WERI-Rb-1 (cell line): ENCODE results near the gene TXN2.

Experiments used
- DNase-seq: peaks from one replicate; pipeline ENCODE4 v3.0.0-alpha.2; 2020
- H3K27ac ChIP-seq: fragments of 250-450 bp; sonication (Bioruptor Pico); 2 replicates; pipeline ENCODE4 v1.5.1; 2020; ENCODE audit warnings: mild to moderate bottlenecking, moderate library complexity
- H3K27me3 ChIP-seq: fragments of 250-450 bp; sonication (Bioruptor Pico); 2 replicates; pipeline ENCODE4 v1.5.1; 2021; ENCODE audit warnings: mild to moderate bottlenecking, low read depth, moderate library complexity; ENCODE audit not compliant: insufficient read depth, severe bottlenecking
- H3K36me3 ChIP-seq: fragments of 250-450 bp; sonication (Bioruptor Pico); 2 replicates; pipeline ENCODE4 v1.5.1; 2020; ENCODE audit warnings: mild to moderate bottlenecking, moderate library complexity
- H3K4me3 ChIP-seq: 2 replicates; pipeline ENCODE4 v1.5.1; 2011; ENCODE audit warnings: low read depth, mild to moderate bottlenecking, control low read depth, low read length
- H3K9me3 ChIP-seq: fragments of 250-450 bp; sonication (Bioruptor Pico); 2 replicates; pipeline ENCODE4 v1.5.1; 2021; ENCODE audit warnings: mild to moderate bottlenecking, moderate library complexity; ENCODE audit not compliant: severe bottlenecking
- TF ChIP-seq, protein P1 (sequence below): IDR thresholded peaks from 2 replicates; pipeline ENCODE4 v1.5.1; 2011; ENCODE audit warnings: low read depth, mild to moderate bottlenecking, control low read depth, inconsistent platforms, low read length

The TXN2 gene

DNA sequence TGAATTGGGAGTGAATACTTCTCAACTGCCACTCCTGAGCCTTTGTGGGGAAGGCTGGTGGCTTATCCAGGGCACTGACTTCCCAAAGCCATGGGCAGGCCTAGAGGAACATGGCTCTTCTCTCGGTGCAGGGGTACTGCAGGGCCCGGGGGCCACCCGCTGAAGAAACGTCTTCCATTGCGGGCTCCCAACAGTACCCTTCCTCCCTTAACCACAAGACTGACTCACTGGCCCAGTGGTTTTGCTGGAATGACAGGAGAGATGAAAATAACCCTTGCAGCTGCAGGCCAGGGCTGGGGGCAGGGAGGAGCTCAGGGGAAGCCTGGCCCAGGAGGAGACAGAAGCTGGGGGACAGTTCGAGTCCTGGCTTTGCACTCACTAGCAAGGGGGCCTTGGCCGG, 13.5 kb downstream of the TXN2 start:
- no peaks in the 10 kb centered on the region for H3K27me3 ChIP-seq
- DNase-seq = no peak
- peaks cover 3% of the 10 kb centered on the region for H3K36me3 ChIP-seq
- no peak overlapping the region for H3K27ac ChIP-seq
- no peak overlapping the region for H3K4me3 ChIP-seq
- TF ChIP-seq, protein P1, sequence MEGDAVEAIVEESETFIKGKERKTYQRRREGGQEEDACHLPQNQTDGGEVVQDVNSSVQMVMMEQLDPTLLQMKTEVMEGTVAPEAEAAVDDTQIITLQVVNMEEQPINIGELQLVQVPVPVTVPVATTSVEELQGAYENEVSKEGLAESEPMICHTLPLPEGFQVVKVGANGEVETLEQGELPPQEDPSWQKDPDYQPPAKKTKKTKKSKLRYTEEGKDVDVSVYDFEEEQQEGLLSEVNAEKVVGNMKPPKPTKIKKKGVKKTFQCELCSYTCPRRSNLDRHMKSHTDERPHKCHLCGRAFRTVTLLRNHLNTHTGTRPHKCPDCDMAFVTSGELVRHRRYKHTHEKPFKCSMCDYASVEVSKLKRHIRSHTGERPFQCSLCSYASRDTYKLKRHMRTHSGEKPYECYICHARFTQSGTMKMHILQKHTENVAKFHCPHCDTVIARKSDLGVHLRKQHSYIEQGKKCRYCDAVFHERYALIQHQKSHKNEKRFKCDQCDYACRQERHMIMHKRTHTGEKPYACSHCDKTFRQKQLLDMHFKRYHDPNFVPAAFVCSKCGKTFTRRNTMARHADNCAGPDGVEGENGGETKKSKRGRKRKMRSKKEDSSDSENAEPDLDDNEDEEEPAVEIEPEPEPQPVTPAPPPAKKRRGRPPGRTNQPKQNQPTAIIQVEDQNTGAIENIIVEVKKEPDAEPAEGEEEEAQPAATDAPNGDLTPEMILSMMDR = no peak
- H3K9me3 ChIP-seq = no peaks in the 10 kb centered on the region

DNA sequence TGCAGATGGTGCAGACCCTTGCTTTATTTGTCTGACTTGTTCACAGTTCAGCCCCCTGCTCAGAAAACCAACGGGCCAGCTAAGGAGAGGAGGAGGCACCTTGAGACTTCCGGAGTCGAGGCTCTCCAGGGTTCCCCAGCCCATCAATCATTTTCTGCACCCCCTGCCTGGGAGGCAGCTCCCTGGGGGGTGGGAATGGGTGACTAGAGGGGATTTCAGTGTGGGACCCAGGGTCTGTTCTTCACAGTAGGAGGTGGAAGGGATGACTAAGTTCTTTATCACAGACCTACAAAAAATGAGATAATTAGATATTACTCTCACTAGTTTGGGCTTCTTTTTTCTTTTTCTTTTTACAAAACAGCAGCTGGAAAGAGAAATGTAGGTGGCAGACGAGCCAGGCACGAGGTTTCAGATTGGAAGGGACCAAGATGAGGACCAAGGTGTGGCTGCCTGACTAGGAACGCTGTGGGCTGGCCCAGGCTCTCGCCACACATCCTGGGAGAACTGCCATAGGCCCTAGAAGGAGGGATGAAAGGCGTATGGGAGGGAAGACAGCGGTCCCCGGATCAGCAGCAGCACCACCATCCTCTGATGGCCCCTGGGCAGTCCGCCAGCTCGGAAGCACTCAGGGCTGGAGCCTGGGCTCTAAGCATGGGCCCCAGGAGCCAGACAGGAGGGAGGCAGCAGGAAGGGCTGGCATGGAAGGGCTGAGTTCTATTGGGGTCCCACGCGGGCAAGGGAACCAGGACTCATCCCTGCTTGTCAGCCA, 14.2 kb downstream of the TXN2 start:
- no peak for DNase-seq
- H3K4me3 ChIP-seq = no peak overlapping the region
- no peak overlapping the region for H3K27ac ChIP-seq
- TF ChIP-seq, protein P1 = no peak
- H3K27me3 ChIP-seq = no peaks in the 10 kb centered on the region
- H3K36me3 ChIP-seq = peaks cover 3% of the 10 kb centered on the region
- no peaks in the 10 kb centered on the region for H3K9me3 ChIP-seq

DNA sequence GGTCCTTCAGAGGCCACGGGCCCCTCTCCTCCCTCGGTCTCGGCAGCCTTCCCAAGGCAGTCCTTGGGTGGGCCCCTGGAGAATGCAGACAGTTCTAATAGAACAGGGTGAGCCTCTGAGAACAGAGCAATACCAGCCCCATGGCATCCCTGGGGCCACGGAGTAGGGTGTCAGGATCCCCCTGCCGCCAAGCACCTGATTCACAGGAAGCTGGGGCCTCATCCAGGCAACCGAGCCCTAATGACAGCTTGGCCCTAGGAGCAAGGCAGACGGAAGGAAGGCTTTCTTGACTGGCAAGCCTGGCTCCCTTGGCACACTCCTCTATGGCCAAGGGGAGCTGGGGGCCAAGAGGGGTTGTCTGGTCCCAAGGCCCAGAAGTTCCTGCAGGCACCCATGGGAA, 15.2 kb downstream of the TXN2 start:
- H3K36me3 ChIP-seq = peaks cover 3% of the 10 kb centered on the region
- no peak for DNase-seq
- no peak overlapping the region for H3K27ac ChIP-seq
- no peaks in the 10 kb centered on the region for H3K27me3 ChIP-seq
- H3K9me3 ChIP-seq = no peaks in the 10 kb centered on the region
- no peak overlapping the region for H3K4me3 ChIP-seq
- TF ChIP-seq, protein P1 = no peak

DNA sequence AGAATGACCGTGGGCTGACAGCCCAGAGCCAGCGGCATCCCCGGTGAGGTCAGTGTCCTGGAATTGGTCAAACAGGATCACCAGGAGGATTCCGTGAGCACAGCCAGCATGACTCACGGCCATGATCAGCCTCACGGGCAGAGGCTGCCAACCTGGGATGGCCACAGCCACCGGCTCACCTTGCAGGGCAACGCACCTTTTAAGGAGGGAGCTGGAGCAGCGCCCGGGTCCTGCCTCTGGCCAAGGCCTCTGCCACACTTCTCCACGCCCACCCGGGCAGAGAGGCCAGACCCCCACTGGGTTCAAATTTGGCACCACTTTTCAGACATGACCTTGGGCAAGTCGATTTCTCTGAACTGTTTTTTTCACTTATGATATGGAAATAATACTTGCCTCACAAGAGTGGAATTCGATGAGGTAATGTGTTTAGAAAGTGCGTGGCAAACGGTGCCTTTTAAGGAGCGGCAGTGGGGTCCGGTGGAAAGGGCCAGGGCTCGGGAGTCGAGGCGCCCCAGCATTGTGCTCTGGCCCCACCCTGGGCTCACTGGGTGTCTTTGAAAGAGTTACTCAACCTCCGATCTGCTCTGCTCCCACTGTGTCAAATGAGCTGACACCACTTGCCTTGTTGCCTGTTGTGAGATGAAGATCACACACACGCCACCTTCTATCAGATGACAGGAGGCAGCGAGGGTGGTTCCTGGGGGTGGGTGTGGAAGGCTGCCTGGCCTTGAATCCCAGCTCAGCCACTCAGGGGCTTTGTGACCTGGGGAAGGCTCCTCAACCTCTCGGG, 16.0 kb downstream of the TXN2 start:
- no peaks in the 10 kb centered on the region for H3K36me3 ChIP-seq
- no peak for DNase-seq
- H3K9me3 ChIP-seq = no peaks in the 10 kb centered on the region
- TF ChIP-seq, protein P1 = no peak
- no peak overlapping the region for H3K27ac ChIP-seq
- no peaks in the 10 kb centered on the region for H3K27me3 ChIP-seq
- H3K4me3 ChIP-seq = no peak overlapping the region

DNA sequence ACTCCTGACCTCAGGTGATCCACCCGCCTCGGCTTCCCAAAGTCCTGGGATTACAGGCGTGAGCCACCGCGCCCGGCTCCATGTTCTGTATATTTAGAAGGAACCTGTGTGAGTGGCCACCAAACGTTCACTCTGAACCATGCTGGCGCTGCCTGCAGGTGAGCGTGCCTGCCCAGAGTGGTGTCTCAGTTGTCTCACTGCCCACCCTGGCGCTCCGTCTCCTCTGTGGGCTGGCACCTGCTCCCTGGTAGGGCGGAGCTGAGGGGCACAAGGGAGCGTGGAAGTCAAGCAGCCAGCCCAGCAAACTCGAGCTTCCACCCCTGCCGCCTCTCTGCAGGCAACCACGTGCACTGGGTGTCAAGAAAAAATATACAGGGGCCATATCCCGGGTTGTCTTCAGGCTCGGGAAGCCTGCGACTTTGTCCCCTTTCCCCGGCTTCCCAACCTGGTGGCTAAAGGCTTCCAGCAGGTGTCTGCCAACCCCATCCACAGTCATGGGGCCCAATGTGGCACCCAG, 16.7 kb downstream of the TXN2 start:
- TF ChIP-seq, protein P1 = no peak
- Histone ChIP-seq H3K4me3 (no peak overlapping the region), H3K36me3 (no peaks in the 10 kb centered on the region), H3K27ac (no peak overlapping the region), H3K9me3 (no peaks in the 10 kb centered on the region), H3K27me3 (no peaks in the 10 kb centered on the region)
- no peak for DNase-seq
